ENCODE results near the gene UNC13C.

Gene UNC13C

DNA sequence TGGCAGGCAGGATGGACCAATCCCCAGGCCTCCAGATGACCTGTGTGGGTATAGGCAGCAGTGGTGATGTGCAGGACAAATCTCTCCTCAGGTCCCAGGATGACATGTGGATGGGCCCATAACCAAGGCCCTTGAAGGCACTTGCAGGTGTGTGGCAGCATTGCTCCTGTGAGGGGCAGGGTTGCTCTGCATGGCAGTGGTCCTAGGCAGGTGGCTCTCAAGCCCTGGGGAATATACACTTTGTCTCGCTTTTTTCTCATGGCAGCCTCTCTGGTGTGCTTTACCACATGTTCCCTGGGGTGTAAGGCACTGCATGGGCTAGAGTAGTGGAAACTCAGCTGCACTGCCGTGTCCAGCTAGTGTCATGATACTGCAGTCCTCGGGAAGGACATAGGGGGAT is 503.6 kb downstream of the UNC13C start:
- no peak for TF ChIP-seq GATA3 (IDR thresholded peaks at IDR 0.05; ENCODE audit: low read depth, low read length)
- TF ChIP-seq GATA2 (IDR thresholded peaks at IDR 0.05; ENCODE audit: low read depth, low read length): no peak

DNA sequence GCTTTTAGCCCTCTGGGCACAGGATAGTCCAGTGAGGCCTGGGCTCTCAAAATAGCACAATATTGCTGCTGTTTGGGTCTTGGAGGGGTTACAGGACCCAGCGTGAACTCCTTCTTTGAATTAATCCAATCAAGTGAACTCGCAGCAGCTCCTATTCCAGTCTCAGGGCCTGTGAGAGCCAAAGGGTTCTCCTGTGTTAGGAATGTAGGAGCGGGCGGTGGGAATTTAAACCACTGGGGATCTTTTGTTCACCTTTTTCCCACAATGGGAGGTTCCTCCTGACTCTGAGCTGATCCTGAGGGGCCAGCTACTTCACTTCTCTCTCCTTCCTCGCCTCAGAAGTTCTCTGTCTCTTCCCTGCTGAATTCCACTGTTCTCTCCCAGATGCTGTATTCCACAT is 504.0 kb downstream of the UNC13C start:
- TF ChIP-seq GATA2 (IDR thresholded peaks at IDR 0.05; ENCODE audit: low read depth, low read length) (no peak), GATA3 (IDR thresholded peaks at IDR 0.05; ENCODE audit: low read depth, low read length) (no peak)

DNA sequence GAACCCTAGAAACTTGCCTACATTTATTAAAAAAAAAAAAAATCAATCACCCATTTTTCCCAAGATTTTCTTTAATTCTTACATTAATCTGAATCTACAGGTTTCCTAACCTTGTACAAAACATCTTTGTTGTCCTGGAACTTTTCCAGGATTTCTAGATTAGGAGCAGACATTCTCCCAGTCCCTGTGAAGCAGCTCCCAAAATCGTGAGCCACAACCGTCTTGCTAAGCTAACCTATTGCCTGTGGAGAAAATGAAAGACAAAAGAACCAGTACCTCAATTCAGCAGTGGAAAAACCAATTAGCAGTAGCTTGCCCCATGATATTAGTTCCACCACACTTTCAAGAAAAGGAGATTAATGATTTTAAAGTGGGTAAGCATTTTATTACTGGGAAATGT is 522.1 kb downstream of the UNC13C start:
- TF ChIP-seq GATA3 (IDR thresholded peaks at IDR 0.05; ENCODE audit: low read depth, low read length) (no peak), GATA2 (IDR thresholded peaks at IDR 0.05; ENCODE audit: low read depth, low read length) (no peak)

DNA sequence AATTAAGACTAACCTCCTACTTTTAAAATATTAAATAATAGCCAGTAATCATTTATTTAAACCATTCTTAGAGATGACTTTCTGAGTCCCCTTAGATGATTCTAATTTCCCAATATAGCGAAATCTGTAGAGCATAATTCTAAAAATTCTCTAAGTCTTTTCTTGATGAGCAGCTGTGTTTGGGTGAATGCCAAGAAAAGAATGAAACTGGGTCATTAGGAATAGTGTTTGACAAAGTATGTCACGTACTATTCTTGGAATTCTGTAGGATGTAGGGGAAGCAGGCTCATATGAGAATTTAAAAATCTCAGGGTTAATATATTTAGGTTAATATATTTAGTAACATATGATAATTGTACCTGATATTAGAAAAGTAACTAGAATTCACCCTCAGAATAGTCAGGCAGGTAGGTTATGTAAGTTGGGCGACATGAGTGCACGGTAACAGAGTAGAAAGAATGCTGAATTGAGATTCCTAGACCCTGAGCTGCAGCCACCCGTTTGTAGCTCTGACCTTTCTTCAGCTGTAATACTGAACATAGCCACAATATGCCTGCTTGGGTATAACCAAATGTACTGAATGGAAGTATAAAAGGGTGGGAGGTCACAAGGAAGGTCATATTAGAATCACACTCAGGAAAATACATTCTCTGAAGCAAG is 524.3 kb downstream of the UNC13C start:
- no peak for TF ChIP-seq GATA2 (IDR thresholded peaks at IDR 0.05; ENCODE audit: low read depth, low read length)
- no peak for TF ChIP-seq GATA3 (IDR thresholded peaks at IDR 0.05; ENCODE audit: low read depth, low read length)

DNA sequence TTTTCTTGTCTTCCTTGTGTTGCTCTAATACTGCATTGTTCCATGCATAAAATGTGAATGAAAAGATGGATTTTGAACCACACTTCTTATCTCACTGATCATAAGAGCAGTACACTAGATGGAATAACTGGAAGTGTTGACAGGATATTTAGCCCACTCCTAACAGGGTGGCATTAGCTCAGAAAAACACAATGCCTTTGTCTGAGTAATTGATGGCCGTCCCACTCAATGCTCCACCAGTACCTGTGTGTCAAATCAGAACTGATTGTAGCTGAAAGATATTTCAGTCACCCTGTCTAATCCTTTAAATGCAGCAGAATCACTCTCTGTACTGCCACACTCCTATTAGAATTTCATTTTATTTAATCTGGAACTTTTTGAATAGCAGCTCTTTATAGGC is 526.5 kb downstream of the UNC13C start:
- TF ChIP-seq GATA2 (IDR thresholded peaks at IDR 0.05; ENCODE audit: low read depth, low read length) (no peak), GATA3 (IDR thresholded peaks at IDR 0.05; ENCODE audit: low read depth, low read length) (no peak)

DNA sequence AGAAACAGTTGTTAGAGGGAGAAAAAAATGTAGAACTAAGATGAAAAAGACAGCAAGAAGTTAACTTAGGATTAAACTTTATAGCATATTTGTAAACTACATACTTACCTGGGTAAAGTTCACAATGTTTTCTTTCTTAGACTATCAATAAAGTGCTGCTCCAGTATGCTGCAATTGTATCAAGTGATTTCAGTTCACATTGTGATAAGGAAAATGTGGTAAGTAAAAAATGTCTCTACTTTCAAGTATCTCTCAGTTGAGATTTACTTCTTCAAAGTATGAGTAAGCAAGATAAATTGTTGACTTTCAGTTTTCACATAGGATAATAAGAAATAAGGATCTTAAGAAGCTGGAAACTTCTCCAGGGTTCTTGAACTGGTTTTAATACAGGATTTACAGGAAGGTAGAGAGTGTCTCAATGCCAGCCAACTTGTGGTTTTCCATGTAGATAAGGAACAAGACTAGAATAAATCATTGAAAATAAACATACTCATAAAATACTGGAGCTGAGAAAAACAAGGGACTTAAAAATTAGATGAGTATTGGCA is 528.8 kb downstream of the UNC13C start:
- no peak for TF ChIP-seq GATA2 (IDR thresholded peaks at IDR 0.05; ENCODE audit: low read depth, low read length)
- TF ChIP-seq GATA3 (IDR thresholded peaks at IDR 0.05; ENCODE audit: low read depth, low read length): no peak

DNA sequence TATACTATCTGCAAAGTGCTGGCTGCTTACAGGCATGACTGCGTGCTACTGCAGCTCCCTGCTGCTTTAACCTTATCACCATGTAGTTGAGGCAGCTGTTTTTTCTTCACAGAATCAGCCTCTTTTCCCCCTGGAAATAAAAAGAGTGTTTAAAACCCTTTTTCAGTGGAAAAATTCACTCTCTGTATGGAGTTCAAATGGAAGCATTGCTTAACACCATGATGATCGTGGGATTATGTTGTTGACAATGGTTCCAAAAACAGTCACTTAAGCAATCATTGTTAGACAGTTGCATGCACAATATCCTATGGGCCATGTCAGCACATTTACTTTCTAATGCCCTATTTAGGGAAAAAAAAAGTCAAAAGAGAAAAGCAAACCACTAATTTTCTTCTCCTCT is 536.4 kb downstream of the UNC13C start:
- TF ChIP-seq GATA2 (IDR thresholded peaks at IDR 0.05; ENCODE audit: low read depth, low read length): no peak
- no peak for TF ChIP-seq GATA3 (IDR thresholded peaks at IDR 0.05; ENCODE audit: low read depth, low read length)

DNA sequence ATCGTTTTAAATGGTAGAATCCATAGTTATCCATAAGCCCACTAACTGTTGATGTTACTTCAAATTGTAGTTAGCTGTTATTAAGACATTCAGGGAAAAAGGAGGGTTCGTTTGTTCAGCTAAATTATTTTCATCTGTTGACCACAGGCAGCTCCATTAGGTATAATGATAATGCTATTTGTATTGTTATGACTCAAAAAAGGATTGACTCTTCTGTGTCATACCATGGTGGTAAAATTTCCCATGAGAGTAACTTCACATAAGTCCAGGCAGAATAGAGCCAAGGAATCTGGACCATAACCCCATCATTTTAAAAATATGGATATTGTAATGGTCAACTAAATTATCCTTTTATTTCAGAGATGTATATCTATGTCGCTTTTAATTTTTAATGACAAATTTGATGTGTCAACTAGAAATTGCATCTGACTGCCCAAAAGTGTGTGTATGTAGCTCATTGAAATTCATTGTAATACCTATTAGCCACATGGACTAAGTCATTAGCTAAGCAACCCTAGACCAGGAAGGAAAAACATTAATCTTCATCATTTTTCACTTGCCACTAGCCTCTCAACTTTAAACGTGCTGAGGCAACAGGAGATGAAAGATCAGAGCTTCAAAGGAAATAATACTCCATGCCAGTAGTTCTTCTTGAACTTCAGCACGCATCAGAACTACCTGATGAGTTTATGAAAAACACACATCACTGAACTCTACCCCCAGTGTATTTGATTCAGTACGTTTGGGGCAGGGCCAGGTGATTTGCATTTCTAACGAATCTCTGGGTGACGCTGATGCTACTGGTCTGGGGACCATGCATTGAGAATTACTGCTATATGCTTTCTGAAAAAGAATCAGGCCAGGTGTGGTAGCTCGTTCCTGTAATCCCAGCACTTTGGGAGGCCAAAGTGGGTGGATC is 537.7 kb downstream of the UNC13C start:
- TF ChIP-seq GATA2 (IDR thresholded peaks at IDR 0.05; ENCODE audit: low read depth, low read length) (no peak), GATA3 (IDR thresholded peaks at IDR 0.05; ENCODE audit: low read depth, low read length) (no peak)

DNA sequence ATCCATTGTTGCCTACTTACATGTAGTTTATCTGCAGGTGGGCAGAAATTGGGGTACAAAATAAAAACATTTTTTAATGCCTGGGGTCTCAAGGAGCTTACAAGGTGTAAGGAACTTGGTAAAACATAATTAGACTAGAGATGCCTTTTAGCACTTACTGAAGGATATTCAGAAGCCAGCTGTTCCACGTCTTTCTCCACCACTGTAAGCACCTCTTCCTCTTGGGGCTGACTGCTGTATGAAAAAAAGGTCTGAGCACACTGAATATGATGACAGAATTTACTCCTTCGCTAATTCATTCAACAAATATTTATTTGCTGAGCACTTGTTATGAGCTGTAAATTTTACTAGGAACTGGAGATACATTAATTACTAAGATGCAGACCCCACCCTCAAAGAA is 539.1 kb downstream of the UNC13C start:
- no peak for TF ChIP-seq GATA3 (IDR thresholded peaks at IDR 0.05; ENCODE audit: low read depth, low read length)
- TF ChIP-seq GATA2 (IDR thresholded peaks at IDR 0.05; ENCODE audit: low read depth, low read length): no peak

DNA sequence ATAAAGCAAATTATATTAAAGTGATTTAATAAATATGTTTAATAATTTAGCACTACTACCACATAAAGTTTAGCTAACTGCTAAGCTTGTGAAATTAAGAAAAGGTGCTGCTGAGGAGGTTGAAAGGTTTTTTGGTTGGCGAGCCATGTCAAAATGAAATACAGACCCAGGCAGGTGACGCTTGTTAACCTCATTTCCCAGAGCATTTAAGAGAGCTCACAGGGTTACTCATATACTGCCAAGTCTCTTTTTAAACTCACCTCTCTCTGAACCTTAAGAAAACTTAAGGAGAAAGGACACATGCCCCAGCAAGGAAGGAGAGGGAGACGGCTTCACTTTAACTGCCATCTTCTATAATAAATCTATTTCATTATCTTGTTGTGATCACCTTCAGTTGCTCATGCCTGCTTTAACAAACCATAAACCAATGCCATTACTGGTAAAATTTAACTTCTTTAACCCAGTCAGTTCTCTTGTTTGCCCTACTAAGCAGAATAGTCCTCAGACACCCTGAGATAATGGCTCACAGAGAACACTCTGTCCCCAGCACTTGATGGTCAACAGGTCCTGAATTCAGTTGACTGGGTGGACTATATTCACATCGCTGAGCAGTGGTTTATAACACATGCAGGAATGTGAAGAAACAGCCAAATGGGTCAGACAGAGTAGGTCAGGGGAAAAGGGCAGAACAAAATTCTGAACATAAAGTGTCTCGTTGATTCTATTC is 540.1 kb downstream of the UNC13C start:
- no peak for TF ChIP-seq GATA3 (IDR thresholded peaks at IDR 0.05; ENCODE audit: low read depth, low read length)
- no peak for TF ChIP-seq GATA2 (IDR thresholded peaks at IDR 0.05; ENCODE audit: low read depth, low read length)

DNA sequence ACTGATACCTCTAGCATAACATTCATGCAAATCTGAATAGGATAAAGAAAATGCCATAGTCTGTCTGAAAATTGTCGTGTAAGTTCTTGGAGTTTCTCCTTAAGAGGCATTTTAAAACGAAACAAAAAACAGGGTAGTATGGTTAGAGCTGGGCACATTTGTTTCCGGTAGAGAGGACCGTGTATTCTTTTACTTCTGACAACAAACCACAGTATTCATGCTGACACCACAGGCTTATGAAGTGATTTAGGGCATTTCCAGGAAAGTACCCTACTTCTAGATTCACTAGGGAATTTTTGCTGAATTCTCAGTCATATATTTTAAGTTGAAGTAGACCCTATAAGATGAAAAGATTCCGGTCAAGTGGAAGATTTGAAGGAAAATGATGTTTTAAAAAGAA is 541.3 kb downstream of the UNC13C start:
- no peak for TF ChIP-seq GATA2 (IDR thresholded peaks at IDR 0.05; ENCODE audit: low read depth, low read length)
- TF ChIP-seq GATA3 (IDR thresholded peaks at IDR 0.05; ENCODE audit: low read depth, low read length): no peak

DNA sequence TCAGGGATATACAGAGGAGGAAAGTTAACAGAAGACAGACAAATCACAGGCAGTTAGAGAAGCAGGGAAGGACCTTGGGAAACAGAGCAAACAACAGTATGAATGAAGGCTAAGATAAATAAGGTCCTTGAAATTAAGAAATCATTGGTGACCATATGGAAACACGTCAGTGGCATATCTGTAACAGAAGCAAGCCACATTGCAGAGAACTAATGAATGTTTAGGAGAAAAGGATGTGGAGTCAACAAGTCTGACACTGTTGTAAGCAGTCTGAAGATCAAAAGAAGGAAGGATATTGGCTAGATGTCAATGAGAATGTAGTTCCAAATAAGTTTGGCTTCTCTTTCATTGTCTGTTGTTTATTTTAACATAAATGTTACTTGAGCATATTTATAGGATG is 542.4 kb downstream of the UNC13C start:
- TF ChIP-seq GATA3 (IDR thresholded peaks at IDR 0.05; ENCODE audit: low read depth, low read length): no peak
- no peak for TF ChIP-seq GATA2 (IDR thresholded peaks at IDR 0.05; ENCODE audit: low read depth, low read length)

DNA sequence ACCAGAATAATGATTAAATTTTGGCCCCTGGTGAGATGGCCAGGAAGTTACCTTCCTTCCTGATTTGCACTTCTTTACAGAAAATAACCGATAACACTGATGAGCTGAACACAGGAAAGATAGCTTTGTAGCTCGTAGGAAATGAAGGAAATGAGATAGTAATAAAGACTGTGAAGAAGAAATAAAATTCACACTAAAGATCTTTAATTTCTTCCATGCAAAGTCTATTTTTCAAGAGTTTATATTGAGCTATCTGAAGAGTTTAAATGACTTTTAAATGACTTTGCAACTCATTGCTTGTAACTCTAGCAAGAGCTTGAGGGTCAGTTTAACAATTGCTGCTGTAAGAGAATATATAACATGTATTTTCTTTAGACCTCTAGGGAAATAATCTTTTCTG is 543.0 kb downstream of the UNC13C start:
- TF ChIP-seq GATA2 (IDR thresholded peaks at IDR 0.05; ENCODE audit: low read depth, low read length): no peak

DNA sequence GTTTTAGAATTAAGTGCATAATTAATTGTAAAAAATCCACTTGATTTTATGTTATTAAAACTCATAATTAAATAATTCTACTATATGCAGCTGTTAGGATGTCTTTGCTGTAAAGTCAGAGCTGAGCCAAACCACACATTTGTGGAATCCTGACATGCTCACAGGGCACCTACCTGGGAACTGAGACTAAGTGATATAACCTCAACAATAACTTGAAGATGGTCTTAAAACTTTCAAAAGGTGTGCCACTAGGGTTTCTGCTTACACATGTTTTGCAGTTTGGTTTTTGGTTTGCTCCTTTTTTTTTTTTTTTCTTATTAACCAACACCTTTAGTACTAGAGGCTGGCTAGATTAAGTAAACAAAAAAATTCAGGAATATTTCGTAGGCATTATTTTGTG is 549.8 kb downstream of the UNC13C start:
- no peak for TF ChIP-seq GATA3 (IDR thresholded peaks at IDR 0.05; ENCODE audit: low read depth, low read length)
- TF ChIP-seq GATA2 (IDR thresholded peaks at IDR 0.05; ENCODE audit: low read depth, low read length): no peak

All from SH-SY5Y (cell line).